ENCODE data around the gene ATP10A. TPM values are rescaled to one million over a fixed set of nuclear protein-coding genes. Genes with fewer than 3 reads are reported as not detected.
A peak's percentile ranks its signal among the peaks of the same experiment; 100 is the strongest.

ATP10A gene
- total RNA-seq, 1 donor from 2014 or later = 3.2 TPM

DNA sequence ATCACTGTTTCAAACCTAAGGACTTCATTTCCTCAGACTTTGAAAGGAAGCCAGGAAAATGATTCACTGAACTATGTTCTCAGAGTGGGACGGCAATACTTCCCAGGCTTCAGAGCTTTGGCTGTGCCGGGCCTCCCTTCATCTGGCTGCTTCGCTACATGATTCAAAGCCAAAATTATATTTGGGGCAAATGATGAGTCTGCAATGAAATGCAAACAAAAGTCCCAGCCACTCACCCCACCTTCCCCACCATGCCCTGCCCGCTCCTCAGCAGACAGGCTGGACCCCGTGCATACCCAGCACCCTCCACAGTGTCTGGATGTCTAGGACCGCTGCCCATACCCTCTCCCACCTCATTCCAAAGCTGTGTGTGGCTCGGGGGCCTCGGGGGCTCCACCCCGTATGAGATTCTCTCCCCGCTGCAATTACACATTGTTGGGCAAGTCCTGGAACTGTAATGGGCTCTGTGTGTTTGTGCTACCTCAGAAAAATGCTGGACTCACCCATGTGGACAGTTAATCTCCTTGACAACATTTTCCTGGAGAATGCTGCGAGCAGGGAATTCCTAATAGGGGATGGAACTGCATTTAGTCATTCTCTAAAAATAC lies 32.2 kb downstream of the ATP10A start:
- Histone ChIP-seq H3K4me1 (peaks cover 17% of the 10 kb centered on the region), H3K27me3 (no peaks in the 10 kb centered on the region), H3K4me3 (peak overlapping the region; percentile 17 to 30), H3K27ac (peak overlapping the region; percentile 55), H3K36me3 (no peaks in the 10 kb centered on the region), H3K9me3 (no peaks in the 10 kb centered on the region)
- DNase-seq (ENCODE audit: extremely low spot score in 2 of 2) = no peak
- intact Hi-C loops (cut with DNase I) = no loop called here
- TF ChIP-seq POLR2AphosphoS5 (IDR thresholded peaks at IDR 0.05; ENCODE audit: insufficient read depth in 1 of 2, low read depth in 1 of 2) = peak; percentile 24 to 83
- no peak for TF ChIP-seq CTCF (IDR thresholded peaks at IDR 0.05)
- no peak for TF ChIP-seq POLR2A (IDR thresholded peaks at IDR 0.05)

- peaks cover 17% of the 10 kb centered on the region for H3K4me1 ChIP-seq
Observed at GRCh38 chr15:25829073-25829472, 34.1 kb downstream of the ATP10A start.

GRCh38 chr15:25825207-25825606 lies 37.9 kb downstream of the ATP10A start:
- Histone ChIP-seq H3K4me1 (peaks cover under 1% of the 10 kb centered on the region), H3K9me3 (no peaks in the 10 kb centered on the region), H3K36me3 (no peaks in the 10 kb centered on the region), H3K27me3 (no peaks in the 10 kb centered on the region), H3K4me3 (no peak overlapping the region), H3K27ac (no peak overlapping the region)
- no peak for DNase-seq (ENCODE audit: extremely low spot score in 2 of 2)
- TF ChIP-seq CTCF (IDR thresholded peaks at IDR 0.05) (no peak), POLR2A (IDR thresholded peaks at IDR 0.05) (no peak), POLR2AphosphoS5 (IDR thresholded peaks at IDR 0.05; ENCODE audit: insufficient read depth in 1 of 2, low read depth in 1 of 2) (no peak)
- intact Hi-C loops (cut with DNase I) = no loop called here

More at GRCh38 chr15:25829073-25829472, 34.1 kb downstream of the ATP10A start:
- DNase-seq (ENCODE audit: extremely low spot score in 2 of 2) = no peak
- Histone ChIP-seq H3K36me3 (no peaks in the 10 kb centered on the region), H3K27ac (no peak overlapping the region), H3K27me3 (no peaks in the 10 kb centered on the region), H3K9me3 (no peaks in the 10 kb centered on the region), H3K4me3 (no peak overlapping the region)
- TF ChIP-seq POLR2AphosphoS5 (IDR thresholded peaks at IDR 0.05; ENCODE audit: insufficient read depth in 1 of 2, low read depth in 1 of 2) (no peak), POLR2A (IDR thresholded peaks at IDR 0.05) (no peak)
- intact Hi-C loops (cut with DNase I) = no loop called here

DNA sequence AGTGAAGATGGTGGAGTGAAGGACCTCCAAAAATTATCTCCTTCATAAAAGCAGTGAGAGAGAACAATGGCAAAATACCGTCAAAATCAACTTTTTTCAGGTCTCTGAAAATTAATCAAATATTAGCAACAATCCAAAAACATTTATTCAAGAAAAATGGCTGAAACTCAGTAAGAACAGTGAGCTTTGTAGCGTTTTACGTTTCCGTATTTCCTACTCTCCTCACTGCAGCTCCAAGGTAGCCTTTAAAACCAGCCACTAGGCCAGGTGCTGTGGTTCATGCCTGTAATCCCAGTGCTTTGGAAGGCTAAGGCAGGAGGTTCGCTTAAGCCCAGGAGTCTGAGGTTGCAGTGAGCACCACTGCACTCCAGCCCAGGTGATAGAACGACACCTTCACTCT lies 38.5 kb downstream of the ATP10A start:
- intact Hi-C loops (cut with DNase I) = no loop called here
- Histone ChIP-seq H3K27ac (no peak overlapping the region), H3K36me3 (no peaks in the 10 kb centered on the region), H3K4me1 (no peaks in the 10 kb centered on the region), H3K27me3 (no peaks in the 10 kb centered on the region), H3K9me3 (no peaks in the 10 kb centered on the region), H3K4me3 (no peak overlapping the region)
- no peak for TF ChIP-seq CTCF (IDR thresholded peaks at IDR 0.05)
- TF ChIP-seq POLR2A (IDR thresholded peaks at IDR 0.05) = no peak
- no peak for TF ChIP-seq POLR2AphosphoS5 (IDR thresholded peaks at IDR 0.05; ENCODE audit: insufficient read depth in 1 of 2, low read depth in 1 of 2)
- no peak for DNase-seq (ENCODE audit: extremely low spot score in 2 of 2)

DNA sequence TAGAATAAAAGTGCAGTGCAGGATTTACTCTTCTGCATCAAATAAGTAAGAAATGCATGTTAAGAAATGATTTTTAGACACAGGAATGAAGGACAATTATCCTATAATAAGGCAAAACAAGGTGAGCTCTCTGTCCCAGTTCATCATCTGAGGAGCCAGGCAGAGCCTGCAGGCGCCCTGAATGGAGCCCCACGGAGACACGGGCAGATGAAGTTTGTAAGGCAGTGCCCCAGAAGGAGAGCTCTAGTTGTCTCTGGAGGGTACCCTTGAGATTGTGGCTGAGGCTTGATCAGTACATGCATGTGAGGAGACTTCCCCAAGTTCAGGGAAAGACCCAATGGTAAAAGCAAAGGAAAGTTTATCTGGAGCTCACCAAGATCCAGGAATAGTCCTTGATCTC lies 50.3 kb downstream of the ATP10A start:
- no peaks in the 10 kb centered on the region for H3K4me1 ChIP-seq
- TF ChIP-seq POLR2A (IDR thresholded peaks at IDR 0.05) = no peak
- no peak for TF ChIP-seq CTCF (IDR thresholded peaks at IDR 0.05)
- no peak for TF ChIP-seq POLR2AphosphoS5 (IDR thresholded peaks at IDR 0.05; ENCODE audit: insufficient read depth in 1 of 2, low read depth in 1 of 2)
- intact Hi-C loops (cut with DNase I) = no loop called here
- no peak for DNase-seq (ENCODE audit: extremely low spot score in 2 of 2)
- H3K4me3 ChIP-seq = no peak overlapping the region
- H3K27ac ChIP-seq = no peak overlapping the region
- H3K9me3 ChIP-seq = no peaks in the 10 kb centered on the region
- no peaks in the 10 kb centered on the region for H3K27me3 ChIP-seq
- H3K36me3 ChIP-seq = no peaks in the 10 kb centered on the region
